Cerebellar nuclear complex (tissue), 1 donor: ENCODE data around the gene PTGDS.

Experiments
- DNase-seq, 2 experiments: peaks; one replicate each; lab custom pipeline; 2025; lab: John Stamatoyannopoulos, UW

PTGDS gene

GRCh38 chr9:137011907-137012675 is 34.8 kb downstream of the PTGDS start:
- no peak for DNase-seq

DNA sequence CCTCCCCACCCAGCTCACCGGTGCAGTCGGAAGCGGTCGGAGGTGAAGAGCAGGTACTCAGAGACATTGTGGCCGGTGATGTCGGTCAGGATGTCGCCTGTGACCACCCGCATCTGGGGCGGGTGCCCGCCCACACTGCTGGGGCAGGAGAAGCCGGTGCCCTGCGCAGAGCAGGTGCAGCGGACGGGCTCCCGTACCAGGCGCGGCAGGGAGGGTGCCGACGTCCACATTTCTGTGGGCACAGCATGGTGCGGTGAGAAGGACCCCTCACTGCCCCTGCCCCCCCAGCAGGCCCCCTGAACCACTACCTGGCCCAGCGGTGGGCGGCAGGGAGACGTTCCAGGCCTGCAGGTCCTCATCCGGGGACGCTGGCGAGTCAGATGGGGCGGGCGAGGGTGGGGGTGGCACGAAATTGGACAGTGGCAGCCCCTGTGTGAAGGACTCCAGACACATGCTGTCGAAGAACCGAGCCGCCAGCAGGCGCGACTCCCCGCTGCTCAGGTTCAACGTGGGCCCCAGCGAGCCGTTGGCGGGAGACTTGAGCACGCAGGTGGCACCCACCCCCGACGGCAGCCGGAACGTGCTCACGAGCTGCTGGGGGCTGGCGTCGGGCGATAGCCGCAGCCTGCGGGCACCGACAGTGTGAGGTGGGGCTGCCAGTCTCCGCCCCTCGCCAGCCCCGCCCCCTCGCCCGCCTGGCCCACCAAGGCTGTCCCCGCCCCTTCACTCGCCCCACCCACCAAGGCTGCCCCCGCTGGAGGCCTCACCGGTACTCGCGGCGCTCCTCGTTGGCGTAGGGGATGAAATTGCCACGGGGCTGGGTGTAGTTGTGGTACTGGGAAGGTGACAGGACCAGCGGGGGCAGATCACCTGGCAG is 35.6 kb downstream of the PTGDS start:
- DNase-seq, result no peak

- DNase-seq, result no peak
Measured at GRCh38 chr9:137013571-137013940, 36.3 kb downstream of the PTGDS start.

GRCh38 chr9:137014166-137014565 is 36.9 kb downstream of the PTGDS start:
- DNase-seq, result no peak

DNA sequence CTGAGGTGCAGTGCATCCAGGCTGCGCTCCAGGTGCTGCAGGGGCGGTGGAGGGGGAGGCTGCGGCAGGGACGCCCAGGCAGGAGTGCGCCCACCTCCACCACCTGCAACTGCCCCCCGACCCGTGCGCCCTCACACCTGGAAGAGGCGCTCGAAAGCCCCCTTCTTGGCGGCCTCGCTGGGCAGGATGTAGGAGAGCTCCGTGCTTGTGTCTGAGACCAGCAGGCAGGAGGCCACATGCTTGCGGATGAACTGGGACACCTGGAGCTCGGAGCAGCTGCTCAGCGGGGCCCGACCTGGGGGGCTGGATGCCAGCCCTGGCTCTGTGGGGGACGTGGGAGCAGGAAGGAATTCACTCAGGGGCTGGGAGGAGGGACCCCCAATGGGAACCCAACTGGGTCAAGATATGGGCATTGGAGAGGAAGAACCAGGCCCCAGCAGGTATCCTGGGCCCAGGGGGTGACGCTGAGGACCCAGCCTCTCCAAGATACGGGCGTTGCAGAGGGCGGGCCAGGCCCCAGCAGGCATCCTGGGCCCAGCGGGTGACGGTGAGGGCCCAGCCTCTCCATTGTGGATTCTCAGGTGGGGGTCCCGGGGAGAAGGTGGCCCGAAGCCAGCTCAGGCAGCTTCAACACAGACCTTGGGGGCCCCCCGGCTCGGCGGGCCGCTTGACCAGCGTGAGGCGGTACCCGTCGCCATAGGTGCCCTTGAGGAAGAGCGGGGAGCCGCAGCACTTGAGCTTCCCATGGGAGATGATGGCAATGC is 37.7 kb downstream of the PTGDS start:
- no peak for DNase-seq

DNA sequence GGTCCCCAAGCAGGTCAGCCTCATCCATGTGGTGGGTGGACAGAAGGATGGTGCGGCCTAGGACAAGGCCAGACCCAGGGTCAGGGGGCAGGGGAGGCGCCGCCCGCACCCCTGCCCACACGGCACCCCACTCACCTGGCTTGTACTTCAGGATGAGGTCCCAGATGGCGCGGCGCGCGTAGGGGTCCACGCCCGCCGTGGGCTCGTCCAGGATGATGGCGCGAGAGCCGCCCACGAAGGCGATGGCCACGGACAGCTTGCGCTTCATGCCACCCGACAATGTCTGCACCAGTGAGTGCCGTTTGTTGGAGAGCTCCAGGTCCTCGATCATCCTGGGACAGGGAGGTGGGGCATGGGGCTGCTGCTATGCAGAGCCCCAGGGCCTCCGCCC is 38.2 kb downstream of the PTGDS start:
- no peak for DNase-seq

GRCh38 chr9:137015976-137016375 is 38.7 kb downstream of the PTGDS start:
- no peak for DNase-seq

DNA sequence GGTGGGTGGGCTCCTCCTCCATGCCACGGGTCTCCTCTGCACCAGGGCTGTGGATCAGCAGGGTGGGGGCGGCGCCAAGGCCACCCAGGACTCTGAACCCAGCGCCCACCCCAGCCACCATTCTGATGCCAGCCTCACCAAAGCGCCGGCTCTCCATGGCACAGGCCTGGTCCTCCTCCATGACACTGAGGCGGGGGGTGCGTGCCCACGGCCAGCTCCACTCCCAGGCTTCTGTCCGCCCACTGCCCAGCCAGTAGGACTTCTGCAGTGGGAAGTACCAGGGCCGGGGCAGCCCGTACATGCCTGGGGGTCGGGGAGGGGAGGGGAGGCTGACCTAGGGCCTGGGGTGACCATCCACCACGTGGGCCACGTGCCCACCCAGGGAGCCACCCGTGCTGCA is 39.1 kb downstream of the PTGDS start:
- no peak for DNase-seq

- DNase-seq, result no peak
Measured at GRCh38 chr9:137017071-137017470, 39.8 kb downstream of the PTGDS start.

- no peak for DNase-seq
Measured at GRCh38 chr9:137017791-137018497, 40.6 kb downstream of the PTGDS start.

DNA sequence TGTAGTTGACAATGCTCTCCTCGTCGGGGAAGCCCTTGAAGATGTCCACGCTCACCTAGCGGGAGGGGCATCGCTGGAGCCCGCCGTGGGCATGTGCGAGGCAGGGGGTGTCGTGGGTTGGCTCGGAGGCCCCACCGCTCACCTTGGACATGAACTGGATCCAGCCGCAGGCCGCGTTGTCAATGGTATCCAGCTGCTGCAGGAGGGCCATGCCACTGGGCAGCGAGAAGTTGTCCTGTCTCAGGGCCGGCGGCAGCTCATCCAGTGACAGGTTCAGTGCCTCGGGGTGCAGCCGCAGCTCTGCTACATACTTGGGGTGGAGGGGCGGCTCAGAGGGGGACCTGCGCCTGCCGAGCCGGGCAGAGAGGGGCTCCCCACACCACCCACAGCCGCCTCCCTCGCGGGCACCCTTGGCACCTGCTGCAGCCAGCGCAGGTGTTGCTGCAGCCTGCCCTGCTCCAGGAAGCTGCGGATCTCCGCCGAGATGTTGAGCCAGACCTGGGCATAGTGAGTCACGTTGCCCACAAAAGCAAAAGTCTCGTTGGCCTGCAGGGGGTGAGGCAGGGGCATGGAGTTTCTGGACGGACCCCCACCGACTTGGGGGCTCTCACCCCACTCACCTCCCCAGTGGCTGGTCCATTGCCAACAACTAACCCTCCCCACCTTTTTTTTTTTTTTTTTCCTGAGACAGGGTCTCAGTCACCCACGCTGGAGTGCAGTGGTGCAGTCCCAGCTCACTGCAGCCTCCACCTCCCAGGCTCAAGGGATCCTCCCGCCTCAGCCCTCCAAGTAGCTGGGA is 41.7 kb downstream of the PTGDS start:
- DNase-seq, result no peak

DNA sequence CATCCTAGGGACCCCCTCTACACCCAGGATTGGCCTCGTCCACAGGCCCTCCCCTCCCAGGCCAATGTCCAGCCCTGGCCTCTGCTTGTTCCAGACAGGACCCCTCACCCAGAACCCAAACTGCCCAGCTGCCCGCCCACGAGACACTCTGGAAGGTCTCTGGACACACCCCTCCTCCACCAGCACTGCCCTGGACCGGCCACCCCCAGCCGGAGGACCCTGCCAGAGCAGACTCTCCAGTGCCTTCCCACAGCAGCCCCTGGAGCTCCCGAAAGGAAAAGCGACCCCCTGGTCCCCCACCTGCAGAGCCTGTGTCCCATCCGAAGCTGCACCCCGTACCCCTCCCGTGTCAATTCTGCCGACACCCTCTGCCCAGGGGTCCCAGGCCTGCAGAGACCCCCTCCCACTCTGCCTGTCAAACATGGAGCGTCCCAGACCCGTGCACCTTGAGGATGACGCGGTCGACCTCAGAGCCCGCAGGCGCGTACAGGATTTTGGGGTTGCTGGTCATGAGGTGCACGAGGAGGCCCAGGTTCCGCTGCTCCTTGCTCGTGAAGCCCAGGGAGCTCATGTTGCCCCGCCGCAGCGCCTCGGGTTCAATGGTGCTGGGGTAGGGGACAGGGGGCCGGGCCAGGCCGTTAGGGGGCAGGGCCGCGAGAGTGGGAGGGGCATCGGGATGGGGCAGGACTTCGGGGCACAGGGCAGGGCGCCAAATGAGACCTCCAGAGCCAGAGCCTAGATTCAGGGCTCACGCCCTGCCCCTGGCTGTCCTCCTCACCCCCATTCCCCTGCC is 42.8 kb downstream of the PTGDS start:
- DNase-seq, result no peak

GRCh38 chr9:137020771-137021567 is 43.7 kb downstream of the PTGDS start:
- DNase-seq, result no peak

- DNase-seq, result no peak
Measured at GRCh38 chr9:137021568-137021978, 44.3 kb downstream of the PTGDS start.

- DNase-seq, result no peak
Measured at GRCh38 chr9:137021979-137022661, 44.8 kb downstream of the PTGDS start.

DNA sequence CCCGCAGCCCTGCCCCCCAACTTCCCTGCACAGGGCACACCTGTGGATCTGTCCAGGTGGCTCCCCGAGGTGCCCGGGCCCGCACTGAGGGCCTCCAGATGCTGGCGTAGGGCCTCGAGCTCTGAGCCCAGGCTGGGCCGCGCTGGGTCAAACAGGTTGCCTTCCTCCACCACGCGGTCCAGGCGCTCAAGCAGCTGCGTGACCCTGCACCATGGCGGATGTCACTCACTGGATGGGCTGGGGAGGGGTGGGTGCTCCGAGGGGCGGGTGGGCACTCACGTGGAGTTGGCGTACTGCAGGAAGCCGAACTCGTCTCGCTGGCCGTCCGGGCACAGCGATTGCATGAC is 45.3 kb downstream of the PTGDS start:
- DNase-seq, result no peak

- DNase-seq, result no peak
Measured at GRCh38 chr9:137023157-137023556, 45.9 kb downstream of the PTGDS start.

DNA sequence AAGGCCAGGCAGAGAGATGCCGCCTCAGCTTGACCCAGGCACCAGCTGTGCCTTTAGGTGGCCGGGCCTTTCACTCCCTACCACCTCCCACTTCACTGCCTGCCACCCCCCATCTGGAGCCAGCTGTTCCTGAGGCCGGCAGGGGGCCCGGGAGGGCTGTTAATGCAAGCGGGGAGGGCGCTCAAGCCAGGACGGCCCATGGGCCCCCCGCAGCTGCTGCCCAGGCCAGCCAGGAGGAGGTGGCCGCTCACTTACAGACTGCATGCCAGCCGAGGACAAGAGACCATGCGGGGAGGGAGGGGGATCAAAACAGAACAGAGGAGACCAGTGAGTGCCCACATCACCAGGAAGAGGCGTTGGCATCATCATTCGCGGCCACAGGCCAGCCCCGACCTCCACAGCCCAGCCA is 46.3 kb downstream of the PTGDS start:
- DNase-seq, result no peak

DNA sequence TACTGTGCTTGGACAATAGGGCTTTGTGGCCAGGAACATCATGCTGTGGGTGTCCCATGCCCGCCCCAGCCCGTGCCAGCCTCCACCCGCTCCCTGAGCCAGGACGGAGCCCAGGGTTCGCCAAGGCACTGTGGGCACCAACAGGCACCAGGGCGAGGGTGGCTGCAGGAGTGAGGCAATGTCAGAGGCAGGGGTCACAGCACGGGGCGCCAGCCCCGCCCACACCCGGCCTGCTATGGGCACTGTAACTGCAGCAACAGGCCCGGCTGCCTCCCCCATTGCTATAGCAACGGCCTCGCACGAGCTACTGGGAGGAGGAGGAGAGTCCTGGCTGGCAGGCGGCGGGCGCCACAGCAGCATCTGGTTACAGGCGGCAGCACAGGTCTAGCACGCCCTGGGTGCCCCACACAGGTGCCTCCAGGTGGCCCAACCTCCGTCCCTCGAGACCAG is 48.2 kb downstream of the PTGDS start:
- DNase-seq, result peak in 1 of 2 experiments; percentile 24
